ENCODE data around the gene POU2F3. TPM values are rescaled to one million over a fixed set of nuclear protein-coding genes. Genes with fewer than 3 reads are reported as not detected.

POU2F3 gene
- total RNA-seq, 1 experiment from 2014 or later, result 0.62 TPM

- TF ChIP-seq CTCF (conservative IDR thresholded peaks at IDR 0.05; ENCODE audit: low read depth, low read length), result no peak
- TF ChIP-seq EZH2 (IDR thresholded peaks at IDR 0.05; ENCODE audit: low read length, unreplicated experiment), result no peak
- TF ChIP-seq EZH2phosphoT487 (IDR thresholded peaks at IDR 0.05; ENCODE audit: borderline replicate concordance, low read length), result no peak
- no peak overlapping the region for H2AFZ ChIP-seq (ENCODE audit: low read length)
- H3K27me3 ChIP-seq (ENCODE audit: low read length), result no peaks in the 10 kb centered on the region
- POLR2A ChIA-PET (ENCODE audit: unreplicated experiment), result no interaction called here
- H3K4me3 ChIP-seq (ENCODE audit: low read length), result no peak overlapping the region
- no peak overlapping the region for H3K9ac ChIP-seq (ENCODE audit: low read length)
- peaks cover 24% of the 10 kb centered on the region; the same call in 1 of the 2 replicates for H4K20me1 ChIP-seq (ENCODE audit: low read length)
- CTCF ChIA-PET, result no interaction called here
- no peaks in the 10 kb centered on the region for H3F3A ChIP-seq (ENCODE audit: low read length, unreplicated experiment)
- H3K36me3 ChIP-seq (ENCODE audit: low read depth, low read length), result peaks cover 10% of the 10 kb centered on the region
- peaks cover 38% of the 10 kb centered on the region for H3K4me1 ChIP-seq (ENCODE audit: insufficient read depth, low read length)
- no peaks in the 10 kb centered on the region for H3K9me3 ChIP-seq (ENCODE audit: low read length)
- BruUV-seq (replicated peaks), result no TSS peak
- ATAC-seq, result peak; percentile 48
- H3K4me2 ChIP-seq (ENCODE audit: low read length), result peak overlapping the region; percentile 56
- no peaks in the 10 kb centered on the region for H3K9me2 ChIP-seq (replicated peaks; ENCODE audit: low read length)
- H3K27ac ChIP-seq (ENCODE audit: low read length), result 0 out of 2 replicates have a peak overlapping the region, but pooled peaks have one; percentile 7
- peak; percentile 71 for DNase-seq
- intact Hi-C loops (cut with micrococcal nuclease), result no loop called here
- H3K79me2 ChIP-seq (ENCODE audit: low read length), result peaks cover 47% of the 10 kb centered on the region
Observed at GRCh38 chr11:120215634-120216033, 24.3 kb upstream of the POU2F3 start.

- no peak overlapping the region for H3K4me2 ChIP-seq (ENCODE audit: low read length)
- no peak overlapping the region for H3K4me3 ChIP-seq (ENCODE audit: low read length)
- no peak overlapping the region for H3K9ac ChIP-seq (ENCODE audit: low read length)
- H3K27me3 ChIP-seq (ENCODE audit: low read length), result no peaks in the 10 kb centered on the region
- no peaks in the 10 kb centered on the region for H3K9me2 ChIP-seq (replicated peaks; ENCODE audit: low read length)
- TF ChIP-seq EZH2phosphoT487 (IDR thresholded peaks at IDR 0.05; ENCODE audit: borderline replicate concordance, low read length), result no peak
- TF ChIP-seq CTCF (conservative IDR thresholded peaks at IDR 0.05; ENCODE audit: low read depth, low read length), result no peak
- TF ChIP-seq EZH2 (IDR thresholded peaks at IDR 0.05; ENCODE audit: low read length, unreplicated experiment), result no peak
- H3F3A ChIP-seq (ENCODE audit: low read length, unreplicated experiment), result no peaks in the 10 kb centered on the region
- ChIA-PET CTCF (no interaction called here), POLR2A (ENCODE audit: unreplicated experiment) (no interaction called here)
- H3K79me2 ChIP-seq (ENCODE audit: low read length), result peaks cover 43% of the 10 kb centered on the region
- intact Hi-C loops (cut with micrococcal nuclease), result no loop called here
- H3K36me3 ChIP-seq (ENCODE audit: low read depth, low read length), result peaks cover 10% of the 10 kb centered on the region
- H2AFZ ChIP-seq (ENCODE audit: low read length), result no peak overlapping the region
- H3K9me3 ChIP-seq (ENCODE audit: low read length), result no peaks in the 10 kb centered on the region
- H3K27ac ChIP-seq (ENCODE audit: low read length), result no peak overlapping the region
- H3K4me1 ChIP-seq (ENCODE audit: insufficient read depth, low read length), result peaks cover 44% of the 10 kb centered on the region
- no peak for DNase-seq
- ATAC-seq, result no peak
- no TSS peak for BruUV-seq (replicated peaks)
- H4K20me1 ChIP-seq (ENCODE audit: low read length), result peaks cover 24% of the 10 kb centered on the region; the same call in 1 of the 2 replicates
Observed at GRCh38 chr11:120216426-120217102, 23.4 kb upstream of the POU2F3 start.

GRCh38 chr11:120217526-120217925, 22.4 kb upstream of the POU2F3 start:
- Histone ChIP-seq H3F3A (ENCODE audit: low read length, unreplicated experiment) (no peaks in the 10 kb centered on the region), H3K9me2 (replicated peaks; ENCODE audit: low read length) (no peaks in the 10 kb centered on the region), H3K4me3 (ENCODE audit: low read length) (no peak overlapping the region), H3K36me3 (ENCODE audit: low read depth, low read length) (peaks cover 10% of the 10 kb centered on the region), H3K27me3 (ENCODE audit: low read length) (no peaks in the 10 kb centered on the region), H4K20me1 (ENCODE audit: low read length) (peaks cover 22% of the 10 kb centered on the region; the same call in 1 of the 2 replicates), H3K4me1 (ENCODE audit: insufficient read depth, low read length) (peaks cover 42% of the 10 kb centered on the region), H3K9me3 (ENCODE audit: low read length) (no peaks in the 10 kb centered on the region), H3K79me2 (ENCODE audit: low read length) (peaks cover 35% of the 10 kb centered on the region), H3K9ac (ENCODE audit: low read length) (no peak overlapping the region), H2AFZ (ENCODE audit: low read length) (no peak overlapping the region), H3K4me2 (ENCODE audit: low read length) (no peak overlapping the region), H3K27ac (ENCODE audit: low read length) (no peak overlapping the region)
- ATAC-seq (no peak), DNase-seq (no peak)
- BruUV-seq (replicated peaks), result no TSS peak
- intact Hi-C loops (cut with micrococcal nuclease), result no loop called here
- TF ChIP-seq EZH2 (IDR thresholded peaks at IDR 0.05; ENCODE audit: low read length, unreplicated experiment) (no peak), CTCF (conservative IDR thresholded peaks at IDR 0.05; ENCODE audit: low read depth, low read length) (no peak), EZH2phosphoT487 (IDR thresholded peaks at IDR 0.05; ENCODE audit: borderline replicate concordance, low read length) (no peak)
- ChIA-PET CTCF (no interaction called here), POLR2A (ENCODE audit: unreplicated experiment) (no interaction called here)
